GM18907 (cell line): ENCODE results near the gene MEG3.

ENCODE experiments used
- ATAC-seq: cut with Tn5 transposase; IDR thresholded peaks from one replicate; pipeline ENCODE4 v1.9.1; 2021; ENCODE audit warnings: mild to moderate bottlenecking, moderate library complexity; ENCODE audit not compliant: unreplicated experiment

Gene MEG3

GRCh38 chr14:100909439-100909838 is 83.5 kb downstream of the MEG3 start:
- ATAC-seq, result no peak
